GM12875 (cell line): ENCODE data around the gene PGGHG.
A peak's percentile ranks its signal among the peaks of the same experiment; 100 is the strongest.

Source experiments
- H3K4me3 ChIP-seq: one replicate; pipeline ENCODE4 v1.5.1; 2011; ENCODE audit warnings: low read depth, low read length, control low read depth
- TF ChIP-seq, protein P1 (sequence below): IDR thresholded peaks from 2 replicates; pipeline ENCODE4 v1.5.1; 2011; ENCODE audit warnings: low read depth, mild to moderate bottlenecking, control low read depth, inconsistent platforms, low read length, moderate library complexity, borderline replicate concordance; ENCODE audit not compliant: insufficient read depth

PGGHG gene

DNA sequence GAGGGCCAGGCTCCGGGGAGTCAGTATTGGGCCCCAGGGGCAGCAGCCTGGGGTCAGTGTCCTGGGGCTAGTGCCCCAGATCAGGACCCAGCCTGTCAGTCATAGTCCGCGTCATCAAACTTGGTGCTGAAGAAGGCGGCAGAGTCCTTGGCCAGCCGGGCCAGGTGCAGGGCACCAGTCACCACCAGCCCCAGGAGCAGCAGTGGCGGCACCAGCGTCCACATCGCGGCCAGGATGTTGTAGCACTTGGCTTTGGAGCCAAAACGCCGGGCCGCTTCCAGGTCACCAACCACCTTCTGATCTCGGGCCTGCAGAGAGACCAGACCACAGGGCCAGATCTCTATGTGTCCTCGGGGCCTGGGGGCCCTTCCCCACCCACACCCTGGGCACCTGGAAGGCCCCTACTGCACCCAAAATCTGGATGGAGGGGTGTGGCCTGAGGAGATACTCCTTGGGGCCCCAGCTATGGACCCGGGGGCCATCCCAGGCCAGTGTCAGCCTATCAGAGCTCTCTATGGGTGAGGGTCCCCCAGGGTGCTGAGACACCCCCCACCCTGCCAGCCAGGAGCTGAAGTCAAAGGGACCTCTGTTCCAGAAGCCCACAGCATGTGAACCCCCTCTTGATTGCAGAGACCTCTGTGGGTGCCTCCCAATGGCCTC is 9.6 kb downstream of the PGGHG start:
- no peak overlapping the region for H3K4me3 ChIP-seq
- TF ChIP-seq, protein P1, sequence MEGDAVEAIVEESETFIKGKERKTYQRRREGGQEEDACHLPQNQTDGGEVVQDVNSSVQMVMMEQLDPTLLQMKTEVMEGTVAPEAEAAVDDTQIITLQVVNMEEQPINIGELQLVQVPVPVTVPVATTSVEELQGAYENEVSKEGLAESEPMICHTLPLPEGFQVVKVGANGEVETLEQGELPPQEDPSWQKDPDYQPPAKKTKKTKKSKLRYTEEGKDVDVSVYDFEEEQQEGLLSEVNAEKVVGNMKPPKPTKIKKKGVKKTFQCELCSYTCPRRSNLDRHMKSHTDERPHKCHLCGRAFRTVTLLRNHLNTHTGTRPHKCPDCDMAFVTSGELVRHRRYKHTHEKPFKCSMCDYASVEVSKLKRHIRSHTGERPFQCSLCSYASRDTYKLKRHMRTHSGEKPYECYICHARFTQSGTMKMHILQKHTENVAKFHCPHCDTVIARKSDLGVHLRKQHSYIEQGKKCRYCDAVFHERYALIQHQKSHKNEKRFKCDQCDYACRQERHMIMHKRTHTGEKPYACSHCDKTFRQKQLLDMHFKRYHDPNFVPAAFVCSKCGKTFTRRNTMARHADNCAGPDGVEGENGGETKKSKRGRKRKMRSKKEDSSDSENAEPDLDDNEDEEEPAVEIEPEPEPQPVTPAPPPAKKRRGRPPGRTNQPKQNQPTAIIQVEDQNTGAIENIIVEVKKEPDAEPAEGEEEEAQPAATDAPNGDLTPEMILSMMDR: no peak

DNA sequence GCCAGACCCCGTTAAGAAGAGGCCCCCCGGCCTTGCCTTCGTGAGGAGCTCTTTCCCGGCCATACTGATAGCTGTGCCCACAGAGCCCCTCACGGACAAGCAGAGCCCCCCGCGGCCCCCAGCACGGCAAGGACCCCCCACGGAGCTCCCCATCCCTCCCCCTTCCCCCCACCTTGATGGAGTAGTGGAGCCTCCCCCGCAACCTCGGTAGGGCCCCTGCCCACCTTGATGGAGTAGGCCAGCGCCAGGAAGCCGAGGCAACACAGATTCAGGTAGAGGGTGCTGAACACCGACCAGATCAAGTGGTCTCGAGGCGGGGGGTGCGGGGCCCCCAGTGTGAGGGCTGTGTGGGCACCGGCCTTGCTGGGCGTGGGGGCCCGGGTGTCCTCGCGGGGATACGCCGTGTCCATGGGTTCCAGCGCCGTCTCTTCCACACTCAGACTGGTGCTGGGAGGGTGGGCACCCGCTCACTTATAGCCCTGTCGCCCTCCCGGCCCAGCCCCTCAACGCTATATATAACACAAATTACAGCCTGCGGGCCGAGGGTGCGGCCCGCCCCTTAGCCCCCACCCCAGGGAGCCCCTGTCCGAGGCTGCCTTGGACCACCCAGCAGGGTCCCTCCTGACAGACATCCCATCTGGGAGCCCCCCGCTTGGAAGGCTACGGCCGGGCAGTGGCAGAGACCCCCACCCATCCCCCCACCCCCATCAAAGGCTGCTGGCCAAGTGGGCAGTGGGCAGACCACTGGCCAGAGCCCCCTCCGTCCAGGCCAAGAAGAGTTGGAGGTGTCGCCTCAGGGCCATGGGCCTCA is 10.4 kb downstream of the PGGHG start, which contains the start of gene IFITM5:
TSS of gene IFITM5 (minus strand) at position 446 of the 811 bp plus-strand sequence. CDS start at position 410, 36 bp downstream.
- TF ChIP-seq, protein P1: no peak
- no peak within 1 kb of the TSS for H3K4me3 ChIP-seq

DNA sequence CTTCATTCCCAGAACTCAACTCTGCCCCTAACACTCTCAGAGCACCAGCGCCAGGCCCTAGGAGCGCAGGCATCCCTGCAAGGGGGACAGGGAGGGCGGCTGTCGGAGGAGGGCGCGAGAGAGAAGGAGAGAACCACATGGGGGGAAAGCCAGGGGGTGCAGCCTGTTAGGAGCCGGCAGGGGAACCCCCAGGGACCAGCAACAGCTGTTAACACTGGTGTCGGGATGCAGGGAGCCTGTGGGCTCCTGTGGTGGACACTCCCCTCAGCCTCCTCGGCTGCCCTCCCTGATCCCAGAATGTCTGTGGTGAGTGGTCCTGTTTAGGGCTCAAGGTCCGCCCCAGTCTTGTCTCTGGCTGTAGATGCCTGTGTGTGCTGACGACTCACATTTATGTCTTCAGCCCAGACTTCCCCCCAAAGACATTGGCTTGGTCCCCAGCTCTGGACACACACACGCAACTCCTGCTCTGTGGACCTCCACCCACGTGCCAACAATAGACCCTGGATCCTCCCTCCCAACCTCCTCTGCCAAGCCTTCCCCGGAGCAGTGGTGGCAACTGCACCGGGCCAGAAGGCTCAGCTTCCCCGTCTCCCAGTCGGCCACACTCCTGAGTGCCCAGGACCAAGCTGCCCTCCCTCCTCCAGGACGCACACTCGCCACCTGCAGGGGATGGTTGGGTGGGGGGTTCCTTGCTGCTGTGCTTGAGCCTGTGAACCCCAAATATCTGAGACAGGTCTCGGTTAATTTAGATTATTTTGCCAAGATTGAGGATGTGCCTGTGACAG is 11.2 kb downstream of the PGGHG start:
- no peak overlapping the region for H3K4me3 ChIP-seq
- TF ChIP-seq, protein P1: no peak

DNA sequence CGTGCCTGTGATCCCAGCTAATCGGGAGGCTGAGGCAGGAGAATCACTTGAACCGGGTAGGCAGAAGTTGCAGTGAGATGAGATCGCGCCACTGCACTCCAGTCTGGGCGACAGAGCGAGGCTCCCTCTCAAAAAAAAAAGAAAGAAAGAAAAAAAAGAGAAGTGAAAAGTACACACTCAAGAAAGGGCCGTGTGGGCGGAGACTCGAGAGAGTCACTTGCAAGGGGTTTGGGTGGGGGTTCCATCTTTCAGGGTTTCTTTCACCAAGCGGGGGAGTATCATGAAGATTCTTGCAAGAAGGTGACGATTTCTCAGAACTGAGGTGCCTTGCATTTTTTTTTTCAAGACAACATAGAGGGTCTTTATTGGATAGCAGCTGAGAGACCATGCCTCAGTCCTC is 14.4 kb downstream of the PGGHG start:
- H3K4me3 ChIP-seq: no peak overlapping the region
- TF ChIP-seq, protein P1: no peak

DNA sequence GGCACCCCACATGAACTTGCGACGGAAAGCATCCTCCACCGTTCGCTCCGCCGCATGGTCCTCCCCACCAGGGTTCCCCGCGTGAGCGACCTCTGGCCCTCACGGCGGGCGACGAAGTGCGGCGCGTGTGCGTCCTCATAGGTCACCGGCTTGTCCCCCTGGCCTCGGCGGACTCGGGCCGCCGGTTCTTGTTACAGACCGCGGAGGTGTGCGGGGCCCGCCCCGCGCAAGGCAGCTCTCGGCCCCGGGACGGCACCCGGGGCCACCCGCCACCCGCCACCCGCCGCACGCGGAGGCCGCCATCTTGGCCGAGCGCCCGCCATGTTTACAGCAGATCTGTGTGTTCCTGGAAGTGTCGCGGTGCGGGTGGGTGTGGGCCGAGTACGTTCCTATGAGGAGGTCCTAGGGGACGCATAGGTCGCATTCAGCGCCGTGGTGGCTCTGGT is 15.2 kb downstream of the PGGHG start:
- TF ChIP-seq, protein P1: no peak
- H3K4me3 ChIP-seq: no peak overlapping the region

DNA sequence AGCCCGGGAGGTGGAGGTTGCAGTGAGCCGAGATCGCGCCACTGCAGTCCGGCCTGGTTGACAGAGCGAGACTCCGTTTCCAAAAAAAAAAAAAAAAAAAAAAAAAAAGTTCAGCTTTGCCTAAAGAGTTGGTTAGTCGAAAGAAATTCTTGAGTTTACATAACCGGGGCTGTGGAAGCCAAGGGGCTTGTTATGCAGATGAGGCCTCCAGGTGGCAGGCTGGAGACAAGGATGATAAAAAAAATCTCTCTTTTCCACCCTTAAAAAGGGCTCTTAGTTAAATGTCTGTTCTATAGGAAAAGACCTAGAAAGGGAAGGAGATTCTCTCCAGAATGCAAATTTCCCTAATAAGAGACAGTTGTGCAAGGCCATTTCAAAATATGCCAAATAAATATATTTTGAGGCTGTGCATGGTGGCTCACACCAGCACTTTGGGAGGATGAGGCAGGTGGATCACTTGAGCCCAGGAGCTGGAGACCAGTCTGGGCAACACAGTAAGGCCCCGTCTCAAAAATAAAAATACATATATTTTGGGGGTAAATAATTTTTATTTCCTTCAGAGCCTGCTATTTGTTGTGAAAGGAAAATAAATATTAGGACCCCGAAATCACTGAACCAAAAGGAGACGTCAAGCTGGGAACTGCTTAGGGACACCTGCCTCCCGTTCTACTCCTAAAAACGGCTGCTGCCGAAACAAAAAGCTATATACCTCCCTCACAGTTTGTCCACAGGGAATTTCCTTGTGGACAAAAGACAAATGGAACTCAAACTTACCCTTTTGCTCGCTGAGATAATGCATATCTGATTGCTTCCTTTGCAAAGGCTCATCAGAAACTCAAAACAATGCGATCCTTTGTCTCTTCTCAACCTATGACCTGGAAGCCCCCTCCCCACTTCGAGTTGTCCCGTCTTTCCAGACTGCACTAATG is 16.3 kb downstream of the PGGHG start:
- TF ChIP-seq, protein P1: peak; percentile 57; the same call in 1 of the 2 replicates

More for the DNA sequence above, 16.3 kb downstream of the PGGHG start:
- no peak overlapping the region for H3K4me3 ChIP-seq
